Right lobe of liver (tissue), 6 donors: ENCODE results near the gene DHRS7. TPM values are rescaled to one million over a fixed set of nuclear protein-coding genes. Genes with fewer than 3 reads are reported as not detected.

ENCODE experiments used
- ATAC-seq, 4 donors: fragments of 200-7000 bp; cut with Tn5 transposase; one replicate each; pipeline ENCODE4 v1.9.1; 2020; ENCODE audit warnings: mild to moderate bottlenecking in 4 of 4, moderate library complexity in 4 of 4
- DNase-seq, 3 donors: peaks; one replicate each; pipeline ENCODE4 v3.0.0-alpha.2; 2020
- H3K27ac ChIP-seq, 3 donors: fragments of 200-600 bp; one replicate each; pipeline ENCODE4 v1.8.0; 2022
- H3K27me3 ChIP-seq, 2 donors: fragments of 200-600 bp; one replicate each; pipeline ENCODE4 v1.8.0; 2022
- H3K36me3 ChIP-seq, 4 donors: fragments of 200-600 bp; sonication (generic) in 1 of 4; one replicate each; pipeline versions ENCODE4 v1.5.1 to v1.8.0; 2017 to 2022; ENCODE audit warnings: control low read depth in 1 of 4
- H3K4me1 ChIP-seq, 4 donors: fragments of 200-600 bp; sonication (generic) in 1 of 4; one replicate each; pipeline versions ENCODE4 v1.5.1 to v1.8.0; 2017 to 2022; ENCODE audit warnings: control low read depth in 1 of 4
- H3K4me3 ChIP-seq, 3 donors: fragments of 200-600 bp; one replicate each; pipeline ENCODE4 v1.8.0; 2022
- H3K9me3 ChIP-seq, 4 donors: fragments of 200-600 bp; sonication (generic) in 1 of 4; one replicate each; pipeline versions ENCODE4 v1.5.1 to v1.8.0; 2017 to 2022; ENCODE audit warnings: control low read depth in 1 of 4
- CTCF ChIP-seq, 4 donors: fragments of 200-600 bp in 3 of 4; fragments of 450-650 bp in 1 of 4; IDR thresholded peaks; one replicate each; pipeline versions ENCODE4 v1.5.1 to v1.8.0; 2016 to 2022; ENCODE audit warnings: antibody characterized with exemption in 4 of 4, mild to moderate bottlenecking in 2 of 4
- POLR2A ChIP-seq: fragments of 450-650 bp; IDR thresholded peaks from one replicate; pipeline ENCODE4 v1.6.1; 2017; ENCODE audit warnings: antibody characterized with exemption, mild to moderate bottlenecking
- WGBS: methylation state at CpG from one replicate; pipeline ENCODE4 v1.1.6; 2018; ENCODE audit warnings: low coverage, low lambda C conversion rate; ENCODE audit not compliant: insufficient coverage; ENCODE audit errors: missing lambda C conversion rate; 5-methylcytosine and 5-hydroxymethylcytosine counted together
- intact Hi-C, 2 donors: fragments of 100-400 bp; cut with DNase I; formaldehyde crosslinking; loops; one replicate each; pipeline versions ENCODE4 v1.11.2 to v1.14.1; 2022
- total RNA-seq, 6 experiments: library from RNA; depleted of rRNA in 2 of 6; stranded (reverse); fragments of >200 nt in 2 of 6; fragmentation: NEBNext Ultra II Directional in 3 of 6; extraction: Animal tissue kit (Norgen Biotek cat#: 25700) in 3 of 6; gene quantifications; one replicate each; pipeline versions ENCODE4 v1.1.0 to v1.2.4, GENCODE V29; 2016 to 2023
- donor health status: DM: no; HTN: yes; CAD: no.
- donor health status: DM: no; HTN: no; CAD: no.
- donor health status: DM: no; HTN: no; CAD: no.
- donor health status: DM: no; HTN: yes; CAD: no.
- donor health status: DM: no; HTN: yes; CAD: no.

The DHRS7 gene
- total RNA-seq, 6 experiments from 2014 or later, result 65.0 to 153 (median 116) TPM

- no peak overlapping the region for H3K27ac ChIP-seq
- H3K4me1 ChIP-seq, result no peaks in the 10 kb centered on the region
- no peaks in the 10 kb centered on the region for H3K27me3 ChIP-seq
- H3K9me3 ChIP-seq, result no peaks in the 10 kb centered on the region
- DNase-seq, result no peak
- H3K36me3 ChIP-seq, result no peaks in the 10 kb centered on the region
- TF ChIP-seq POLR2A (no peak), CTCF (IDR thresholded peaks at IDR 0.05) (no peak)
- no peak overlapping the region for H3K4me3 ChIP-seq
- intact Hi-C loops, result loop anchor here in 1 of 2 donors (10.0 kb wide), 1 partner anchor 223 kb away; no protein-coding TSS in a partner anchor
- no peak for ATAC-seq
- WGBS, result 60% methylated on average over 3 of the region's 3 CpGs
Measured at GRCh38 chr14:60188115-60188514, 22.9 kb upstream of the DHRS7 start.

- Histone ChIP-seq H3K27me3 (no peaks in the 10 kb centered on the region), H3K4me1 (no peaks in the 10 kb centered on the region), H3K36me3 (no peaks in the 10 kb centered on the region), H3K27ac (no peak overlapping the region), H3K9me3 (no peaks in the 10 kb centered on the region), H3K4me3 (no peak overlapping the region)
- ATAC-seq (no peak), DNase-seq (no peak)
- intact Hi-C loops, result loop anchor here in 1 of 2 donors (10.0 kb wide), 1 partner anchor 220 kb away; no protein-coding TSS in a partner anchor
- TF ChIP-seq POLR2A (no peak), CTCF (IDR thresholded peaks at IDR 0.05) (no peak)
- WGBS, result 47% methylated on average over 5 of the region's 5 CpGs
Measured at GRCh38 chr14:60184905-60185555, 19.8 kb upstream of the DHRS7 start.

- DNase-seq (no peak), ATAC-seq (peak; percentile 73 to 91 (median 84))
- Histone ChIP-seq H3K4me3 (peak overlapping the region; percentile 23 to 52 (median 47)), H3K27ac (peak overlapping the region; percentile 3 to 53 (median 41)), H3K27me3 (no peaks in the 10 kb centered on the region), H3K36me3 (no peaks in the 10 kb centered on the region), H3K9me3 (no peaks in the 10 kb centered on the region), H3K4me1 (no peaks in the 10 kb centered on the region)
- peak; percentile 72 to 94 (median 78) for TF ChIP-seq CTCF (IDR thresholded peaks at IDR 0.05)
- no peak for TF ChIP-seq POLR2A
- 0% methylated on average over 5 of the region's 5 CpGs for WGBS
- intact Hi-C loops, result loop anchor here in 1 of 2 donors (10.0 kb wide), 1 partner anchor 220 kb away; no protein-coding TSS in a partner anchor
Measured at GRCh38 chr14:60184146-60184904, 19.1 kb upstream of the DHRS7 start.

- 15% methylated on average over 1 of the region's 1 CpG for WGBS
- Histone ChIP-seq H3K27me3 (no peaks in the 10 kb centered on the region), H3K4me3 (peak overlapping the region; percentile 23 to 52 (median 47)), H3K27ac (peak overlapping the region; percentile 3 to 53 (median 41)), H3K36me3 (no peaks in the 10 kb centered on the region), H3K9me3 (no peaks in the 10 kb centered on the region), H3K4me1 (no peaks in the 10 kb centered on the region)
- TF ChIP-seq CTCF (IDR thresholded peaks at IDR 0.05), result no peak
- no peak for TF ChIP-seq POLR2A
- ATAC-seq, result peak; percentile 61 to 69 (median 66)
- intact Hi-C loops, result loop anchor here in 1 of 2 donors (10.0 kb wide), 1 partner anchor 219 kb away; no protein-coding TSS in a partner anchor
- DNase-seq, result no peak
Measured at GRCh38 chr14:60183741-60184140, 18.5 kb upstream of the DHRS7 start.
